Stomach (tissue), 4 donors: ENCODE results near the gene ATG12.

Experiments used
- POLR2A ChIP-seq, 4 donors: fragments of 450-650 bp; IDR thresholded peaks; one replicate each; pipeline ENCODE4 v1.6.1; 2016; ENCODE audit warnings: antibody characterized with exemption in 4 of 4, control low read depth in 2 of 4, mild to moderate bottlenecking in 1 of 4, moderate library complexity in 1 of 4
- POLR2AphosphoS5 ChIP-seq, 3 donors: sonication (generic); formaldehyde crosslinking; IDR thresholded peaks; one replicate each; pipeline ENCODE4 v1.6.1; 2016; ENCODE audit warnings: antibody characterized with exemption in 3 of 3
- TF ChIP-seq, protein P1 (sequence below), 7 experiments: fragments of 450-650 bp in 4 of 7; fragments of 200-600 bp in 3 of 7; sonication (generic) in 3 of 7; IDR thresholded peaks; one replicate each; pipeline ENCODE4 v1.5.1; 2016 to 2019; ENCODE audit warnings: antibody characterized with exemption in 7 of 7, control low read depth in 2 of 7, mild to moderate bottlenecking in 1 of 7

DNA sequence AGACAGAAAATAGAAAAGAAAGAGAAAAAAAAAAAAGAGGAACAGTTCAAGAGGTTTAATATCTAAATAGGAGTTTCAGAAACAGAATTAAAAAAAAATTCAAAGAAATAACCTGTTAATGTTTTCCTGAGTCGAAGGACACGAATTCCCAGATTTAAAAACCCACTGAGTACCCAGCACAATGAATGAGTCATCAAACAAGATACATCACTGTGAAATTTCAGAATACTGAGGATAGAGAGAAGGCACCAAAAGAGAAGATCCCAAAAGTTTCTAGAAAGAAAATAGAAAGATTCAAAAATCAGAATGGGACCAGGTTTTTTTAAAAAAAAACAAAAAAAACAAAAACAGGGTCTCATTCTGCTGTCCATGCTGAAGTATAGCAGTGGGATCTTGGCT lies 33.7 kb downstream of the ATG12 start:
- TF ChIP-seq, protein P1, sequence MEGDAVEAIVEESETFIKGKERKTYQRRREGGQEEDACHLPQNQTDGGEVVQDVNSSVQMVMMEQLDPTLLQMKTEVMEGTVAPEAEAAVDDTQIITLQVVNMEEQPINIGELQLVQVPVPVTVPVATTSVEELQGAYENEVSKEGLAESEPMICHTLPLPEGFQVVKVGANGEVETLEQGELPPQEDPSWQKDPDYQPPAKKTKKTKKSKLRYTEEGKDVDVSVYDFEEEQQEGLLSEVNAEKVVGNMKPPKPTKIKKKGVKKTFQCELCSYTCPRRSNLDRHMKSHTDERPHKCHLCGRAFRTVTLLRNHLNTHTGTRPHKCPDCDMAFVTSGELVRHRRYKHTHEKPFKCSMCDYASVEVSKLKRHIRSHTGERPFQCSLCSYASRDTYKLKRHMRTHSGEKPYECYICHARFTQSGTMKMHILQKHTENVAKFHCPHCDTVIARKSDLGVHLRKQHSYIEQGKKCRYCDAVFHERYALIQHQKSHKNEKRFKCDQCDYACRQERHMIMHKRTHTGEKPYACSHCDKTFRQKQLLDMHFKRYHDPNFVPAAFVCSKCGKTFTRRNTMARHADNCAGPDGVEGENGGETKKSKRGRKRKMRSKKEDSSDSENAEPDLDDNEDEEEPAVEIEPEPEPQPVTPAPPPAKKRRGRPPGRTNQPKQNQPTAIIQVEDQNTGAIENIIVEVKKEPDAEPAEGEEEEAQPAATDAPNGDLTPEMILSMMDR (IDR thresholded peaks at IDR 0.05) = no peak
- TF ChIP-seq POLR2A (IDR thresholded peaks at IDR 0.05) = no peak
- no peak for TF ChIP-seq POLR2AphosphoS5 (IDR thresholded peaks at IDR 0.05)
